GM12878 (cell line): ENCODE data around the gene DCST1. TPM values are rescaled to one million over a fixed set of nuclear protein-coding genes. Genes with fewer than 3 reads are reported as not detected.

Source experiments
- CBX5 ChIP-seq: sonication (generic); IDR thresholded peaks from 2 replicates; pipeline ENCODE4 v1.6.1; 2016; ENCODE audit warnings: low read depth, moderate library complexity, mild to moderate bottlenecking, inconsistent platforms
- CEBPB ChIP-seq, 2 experiments: fragments of 150-350 bp in 1 of 2; IDR thresholded peaks; 2 replicates each; pipeline ENCODE4 v1.6.1; 2012 to 2014; ENCODE audit warnings: low read depth in 2 of 2, low read length in 2 of 2, borderline replicate concordance in 1 of 2, inconsistent platforms in 1 of 2
- CHD4 ChIP-seq: fragments of 200-600 bp; sonication (generic); IDR thresholded peaks from 2 replicates; pipeline ENCODE4 v1.6.1; 2016; ENCODE audit warnings: mild to moderate bottlenecking
- EED ChIP-seq: sonication (generic); IDR thresholded peaks from 2 replicates; pipeline ENCODE4 v1.6.1; 2016; ENCODE audit warnings: antibody characterized with exemption, low read depth
- EZH2 ChIP-seq: IDR thresholded peaks from 2 replicates; pipeline ENCODE4 v1.6.1; 2012; ENCODE audit warnings: low read depth, mild to moderate bottlenecking, control low read depth, inconsistent platforms, low read length, borderline replicate concordance; ENCODE audit not compliant: control insufficient read depth
- FOS ChIP-seq: IDR thresholded peaks from 3 replicates; pipeline ENCODE4 v1.6.1; 2011; ENCODE audit warnings: borderline replicate concordance; ENCODE audit not compliant: insufficient read length; ENCODE audit errors: extremely low read depth
- HCFC1 ChIP-seq: fragments of 150-350 bp; IDR thresholded peaks from 2 replicates; pipeline ENCODE4 v1.6.1; 2014; ENCODE audit warnings: low read length
- IRF4 ChIP-seq: IDR thresholded peaks from 2 replicates; pipeline ENCODE4 v1.6.1; 2011; ENCODE audit warnings: low read depth, low read length
- MTA2 ChIP-seq: fragments of 450-650 bp; IDR thresholded peaks from 2 replicates; pipeline ENCODE4 v1.6.1; 2016; ENCODE audit warnings: low read depth, mild to moderate bottlenecking, moderate library complexity
- NFYB ChIP-seq: IDR thresholded peaks from 2 replicates; pipeline ENCODE4 v1.6.1; 2011; ENCODE audit warnings: low read depth, mild to moderate bottlenecking, low read length, improper control_type of control experiment, moderate library complexity; ENCODE audit not compliant: insufficient read depth
- NKRF ChIP-seq: fragments of 450-650 bp; conservative IDR thresholded peaks from 2 replicates; pipeline ENCODE4 v1.6.1; 2017; ENCODE audit warnings: mild to moderate bottlenecking, moderate library complexity
- PAX5 ChIP-seq: IDR thresholded peaks from 2 replicates; pipeline ENCODE4 v1.6.1; 2011; ENCODE audit warnings: low read depth, low read length, borderline replicate concordance
- RFX5 ChIP-seq: IDR thresholded peaks from 2 replicates; pipeline ENCODE4 v1.6.1; 2011; ENCODE audit warnings: low read depth, low read length, improper control_type of control experiment
- SIN3A ChIP-seq: IDR thresholded peaks from 2 replicates; pipeline ENCODE4 v1.6.1; 2012; ENCODE audit warnings: low read depth, low read length, improper control_type of control experiment
- SKIL ChIP-seq: fragments of 450-650 bp; IDR thresholded peaks from 2 replicates; pipeline ENCODE4 v1.6.1; 2017; ENCODE audit warnings: mild to moderate bottlenecking, low read depth, inconsistent platforms; ENCODE audit not compliant: poor library complexity, severe bottlenecking
- polyA plus RNA-seq, 11 experiments: library from polyadenylated mRNA; depleted of rRNA in 4 of 11; unstranded in 6 of 11; stranded (reverse) in 5 of 11; fragments of >200 nt; fragmentation: Nextera tagmentation in 4 of 11; fragmentation: Illumina TruSeq in 1 of 11; extraction: Ambion mirVana in 4 of 11; extraction: Trizol in 1 of 11; gene quantifications; 1 replicate in 1 of 11; 2 replicates in 10 of 11; pipeline versions ENCODE4 v1.2.1 to v1.2.3, GENCODE V29; 2011 to 2016; ENCODE audit warnings: inconsistent platforms in 2 of 11, missing spikeins in 2 of 11, low read depth in 1 of 11
- total RNA-seq, 4 experiments: library from RNA; depleted of rRNA in 3 of 4; stranded (reverse); fragments of >200 nt in 3 of 4; fragmentation: Illumina TruSeq in 1 of 4; extraction: Trizol in 1 of 4; gene quantifications; 2 replicates each; pipeline versions ENCODE4 v1.2.1 to v1.2.3, GENCODE V29; 2013 to 2021
- TF ChIP-seq, protein P1 (sequence below): fragments of 450-650 bp; IDR thresholded peaks from 2 replicates; pipeline ENCODE4 v1.6.1; 2017; ENCODE audit warnings: low read depth, mild to moderate bottlenecking, moderate library complexity
- TF ChIP-seq, protein P2 (sequence below), 3 experiments: IDR thresholded peaks in 2 of 3; conservative IDR thresholded peaks in 1 of 3; 2 replicates each; pipeline ENCODE4 v1.5.1; 2011; ENCODE audit warnings: low read depth in 3 of 3, low read length in 3 of 3, mild to moderate bottlenecking in 3 of 3, control low read depth in 2 of 3, moderate library complexity in 2 of 3, inconsistent platforms in 1 of 3, mixed read lengths in 1 of 3; ENCODE audit not compliant: control insufficient read depth in 2 of 3, insufficient read depth in 1 of 3; ENCODE audit errors: extremely low read depth in 1 of 3
- TF ChIP-seq, protein P3 (sequence below): fragments of 450-650 bp; IDR thresholded peaks from 2 replicates; pipeline ENCODE4 v1.6.1; 2017; ENCODE audit warnings: antibody characterized with exemption, mild to moderate bottlenecking, moderate library complexity

The DCST1 gene
- total and polyA plus RNA-seq, 10 of the 15 experiments (the other 5 are each of a cell fraction or from before 2014, with no cell fraction given), result not detected

- TF ChIP-seq, protein P1, sequence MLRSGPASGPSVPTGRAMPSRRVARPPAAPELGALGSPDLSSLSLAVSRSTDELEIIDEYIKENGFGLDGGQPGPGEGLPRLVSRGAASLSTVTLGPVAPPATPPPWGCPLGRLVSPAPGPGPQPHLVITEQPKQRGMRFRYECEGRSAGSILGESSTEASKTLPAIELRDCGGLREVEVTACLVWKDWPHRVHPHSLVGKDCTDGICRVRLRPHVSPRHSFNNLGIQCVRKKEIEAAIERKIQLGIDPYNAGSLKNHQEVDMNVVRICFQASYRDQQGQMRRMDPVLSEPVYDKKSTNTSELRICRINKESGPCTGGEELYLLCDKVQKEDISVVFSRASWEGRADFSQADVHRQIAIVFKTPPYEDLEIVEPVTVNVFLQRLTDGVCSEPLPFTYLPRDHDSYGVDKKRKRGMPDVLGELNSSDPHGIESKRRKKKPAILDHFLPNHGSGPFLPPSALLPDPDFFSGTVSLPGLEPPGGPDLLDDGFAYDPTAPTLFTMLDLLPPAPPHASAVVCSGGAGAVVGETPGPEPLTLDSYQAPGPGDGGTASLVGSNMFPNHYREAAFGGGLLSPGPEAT, result peak; percentile 57
- peak; percentile 46; the same call in 1 of the 2 replicates for TF ChIP-seq NFYB
- TF ChIP-seq CEBPB (IDR thresholded peaks at IDR 0.05; ENCODE audit: borderline replicate concordance in 1 of 2, low read depth in 2 of 2, low read length in 2 of 2), result no peak
- 0 out of 2 replicates have a peak, but pooled peaks have one; percentile 28 for TF ChIP-seq SIN3A
- no peak for TF ChIP-seq EED
- no peak for TF ChIP-seq IRF4
- TF ChIP-seq FOS, result no peak
- no peak for TF ChIP-seq EZH2
- TF ChIP-seq, protein P2, sequence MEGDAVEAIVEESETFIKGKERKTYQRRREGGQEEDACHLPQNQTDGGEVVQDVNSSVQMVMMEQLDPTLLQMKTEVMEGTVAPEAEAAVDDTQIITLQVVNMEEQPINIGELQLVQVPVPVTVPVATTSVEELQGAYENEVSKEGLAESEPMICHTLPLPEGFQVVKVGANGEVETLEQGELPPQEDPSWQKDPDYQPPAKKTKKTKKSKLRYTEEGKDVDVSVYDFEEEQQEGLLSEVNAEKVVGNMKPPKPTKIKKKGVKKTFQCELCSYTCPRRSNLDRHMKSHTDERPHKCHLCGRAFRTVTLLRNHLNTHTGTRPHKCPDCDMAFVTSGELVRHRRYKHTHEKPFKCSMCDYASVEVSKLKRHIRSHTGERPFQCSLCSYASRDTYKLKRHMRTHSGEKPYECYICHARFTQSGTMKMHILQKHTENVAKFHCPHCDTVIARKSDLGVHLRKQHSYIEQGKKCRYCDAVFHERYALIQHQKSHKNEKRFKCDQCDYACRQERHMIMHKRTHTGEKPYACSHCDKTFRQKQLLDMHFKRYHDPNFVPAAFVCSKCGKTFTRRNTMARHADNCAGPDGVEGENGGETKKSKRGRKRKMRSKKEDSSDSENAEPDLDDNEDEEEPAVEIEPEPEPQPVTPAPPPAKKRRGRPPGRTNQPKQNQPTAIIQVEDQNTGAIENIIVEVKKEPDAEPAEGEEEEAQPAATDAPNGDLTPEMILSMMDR (IDR thresholded peaks at IDR 0.05 in 2 of 3, conservative IDR thresholded peaks at IDR 0.05 in 1 of 3; ENCODE audit: control insufficient read depth in 2 of 3, extremely low read depth in 1 of 3, insufficient read depth in 1 of 3, low read depth in 3 of 3, low read length in 3 of 3), result no peak
- no peak for TF ChIP-seq MTA2
- TF ChIP-seq RFX5, result 0 out of 2 replicates have a peak, but pooled peaks have one; percentile 24
- TF ChIP-seq CHD4, result no peak
- TF ChIP-seq, protein P3, sequence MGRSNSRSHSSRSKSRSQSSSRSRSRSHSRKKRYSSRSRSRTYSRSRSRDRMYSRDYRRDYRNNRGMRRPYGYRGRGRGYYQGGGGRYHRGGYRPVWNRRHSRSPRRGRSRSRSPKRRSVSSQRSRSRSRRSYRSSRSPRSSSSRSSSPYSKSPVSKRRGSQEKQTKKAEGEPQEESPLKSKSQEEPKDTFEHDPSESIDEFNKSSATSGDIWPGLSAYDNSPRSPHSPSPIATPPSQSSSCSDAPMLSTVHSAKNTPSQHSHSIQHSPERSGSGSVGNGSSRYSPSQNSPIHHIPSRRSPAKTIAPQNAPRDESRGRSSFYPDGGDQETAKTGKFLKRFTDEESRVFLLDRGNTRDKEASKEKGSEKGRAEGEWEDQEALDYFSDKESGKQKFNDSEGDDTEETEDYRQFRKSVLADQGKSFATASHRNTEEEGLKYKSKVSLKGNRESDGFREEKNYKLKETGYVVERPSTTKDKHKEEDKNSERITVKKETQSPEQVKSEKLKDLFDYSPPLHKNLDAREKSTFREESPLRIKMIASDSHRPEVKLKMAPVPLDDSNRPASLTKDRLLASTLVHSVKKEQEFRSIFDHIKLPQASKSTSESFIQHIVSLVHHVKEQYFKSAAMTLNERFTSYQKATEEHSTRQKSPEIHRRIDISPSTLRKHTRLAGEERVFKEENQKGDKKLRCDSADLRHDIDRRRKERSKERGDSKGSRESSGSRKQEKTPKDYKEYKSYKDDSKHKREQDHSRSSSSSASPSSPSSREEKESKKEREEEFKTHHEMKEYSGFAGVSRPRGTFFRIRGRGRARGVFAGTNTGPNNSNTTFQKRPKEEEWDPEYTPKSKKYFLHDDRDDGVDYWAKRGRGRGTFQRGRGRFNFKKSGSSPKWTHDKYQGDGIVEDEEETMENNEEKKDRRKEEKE, result no peak
- TF ChIP-seq CBX5, result no peak
- peak; percentile 80 for TF ChIP-seq NKRF
- TF ChIP-seq SKIL, result no peak
- 0 out of 2 replicates have a peak, but pooled peaks have one; percentile 23 for TF ChIP-seq PAX5
- no peak for TF ChIP-seq HCFC1
Measured at GRCh38 chr1:155063550-155064110, 30.0 kb downstream of the DCST1 start, which contains the start of gene EFNA4 (continued).
